Measurements from ENCODE around the gene GNL3.
A peak's percentile ranks its signal among the peaks of the same experiment; 100 is the strongest.

GNL3 gene

DNA sequence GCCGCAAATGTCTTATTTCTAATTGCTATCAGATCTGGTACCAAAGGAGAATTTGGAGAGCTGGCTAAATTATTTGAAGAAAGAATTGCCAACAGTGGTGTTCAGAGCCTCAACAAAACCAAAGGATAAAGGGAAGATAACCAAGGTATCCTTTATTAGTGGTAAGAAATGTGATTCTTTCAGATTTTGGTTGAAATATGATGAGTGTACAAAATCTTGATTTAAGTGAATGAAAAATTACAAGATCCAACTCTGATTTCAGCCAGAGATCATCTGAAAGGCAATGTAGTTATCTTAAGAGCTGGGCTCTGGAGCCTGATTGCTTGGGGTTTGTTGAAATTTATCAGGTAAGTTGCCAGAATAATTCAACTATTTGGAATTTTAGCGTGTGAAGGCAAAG lies 4.7 kb downstream of the GNL3 start:
- DNase-seq = no peak

DNA sequence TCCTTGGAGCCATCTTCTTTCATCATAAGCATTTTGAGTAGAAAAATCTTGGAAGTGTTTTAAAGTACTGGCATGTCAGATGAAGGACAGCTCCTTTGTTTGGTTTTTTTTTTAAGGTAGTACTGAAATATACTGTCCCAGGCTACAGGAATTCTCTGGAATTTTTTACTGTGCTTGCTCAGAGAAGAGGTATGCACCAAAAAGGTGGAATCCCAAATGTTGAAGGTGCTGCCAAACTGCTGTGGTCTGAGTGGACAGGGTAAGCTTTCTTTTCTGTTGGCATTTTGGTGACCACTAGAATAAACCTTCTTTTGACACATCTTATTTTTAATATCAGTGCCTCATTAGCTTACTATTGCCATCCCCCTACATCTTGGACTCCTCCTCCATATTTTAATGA lies 7.2 kb downstream of the GNL3 start:
- DNase-seq = no peak

DNA sequence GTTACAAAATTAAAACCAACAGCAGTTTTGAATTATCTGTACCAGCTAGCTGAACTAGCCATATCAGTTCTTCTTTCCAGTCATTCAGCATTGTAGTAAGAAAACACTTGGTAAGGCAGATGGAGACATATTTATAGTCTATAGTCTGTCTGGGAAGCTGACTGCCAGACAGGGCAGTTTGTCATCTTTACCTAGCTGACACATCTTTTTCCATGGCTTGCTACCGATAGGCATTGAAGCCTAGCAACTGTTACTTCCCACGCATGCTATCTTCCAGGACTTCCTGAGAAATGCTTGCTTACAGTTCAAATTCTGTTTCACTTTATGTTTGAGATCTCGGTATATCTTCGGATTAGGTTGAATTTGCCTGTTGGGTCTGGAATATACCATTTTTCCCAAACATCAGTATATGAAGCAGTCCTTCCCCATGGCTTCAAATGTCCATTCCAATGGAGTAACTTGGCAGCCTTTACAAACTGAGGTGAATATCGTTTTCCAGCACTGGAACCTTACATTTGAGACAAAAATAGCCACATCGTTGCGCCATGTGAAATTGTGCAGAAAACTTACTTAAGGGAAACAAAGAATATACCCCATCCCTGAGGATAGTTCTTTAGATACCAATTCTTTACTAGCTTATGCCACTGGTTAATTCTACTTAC lies 8.8 kb downstream of the GNL3 start:
- DNase-seq = no peak

DNA sequence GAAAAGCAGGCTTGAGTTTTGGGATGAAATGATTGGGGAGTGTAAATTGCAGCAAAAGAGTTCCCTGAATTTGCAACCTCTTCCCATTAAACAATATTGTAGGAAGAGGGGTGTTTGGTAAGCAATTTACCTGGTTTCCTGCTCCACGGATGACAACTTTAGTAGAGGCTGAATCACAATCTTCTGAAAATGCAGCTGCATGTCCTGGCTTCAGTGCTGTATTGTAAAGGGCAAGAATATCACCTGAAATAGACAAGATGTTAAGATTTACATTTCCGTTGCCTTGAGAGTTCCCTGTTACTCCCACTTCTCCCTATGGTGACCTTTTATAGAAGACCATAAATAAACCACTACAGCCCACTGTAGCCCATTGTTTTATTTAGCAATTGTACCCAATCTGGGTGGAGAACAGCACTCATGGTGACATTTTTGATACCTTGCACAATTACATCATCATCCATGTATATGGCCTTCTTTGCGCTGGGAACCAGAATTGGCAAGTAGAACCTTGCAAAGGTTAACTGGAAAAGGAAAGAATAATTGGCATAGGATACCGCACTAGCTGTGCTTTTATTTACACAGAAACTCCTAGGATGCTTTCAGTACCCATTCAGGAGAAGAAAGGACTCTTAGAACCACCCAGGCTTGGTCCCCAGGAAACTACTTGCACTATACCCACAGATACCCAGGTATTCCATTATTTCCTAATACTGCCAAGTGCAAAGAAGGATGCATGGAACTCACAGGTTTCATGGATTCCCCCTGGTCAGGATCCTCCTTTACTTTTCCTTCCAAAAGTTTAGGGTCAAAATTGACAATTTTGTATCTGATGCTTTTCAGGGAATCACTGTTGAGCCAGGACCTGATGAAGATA lies 10.2 kb downstream of the GNL3 start:
- DNase-seq = no peak

DNA sequence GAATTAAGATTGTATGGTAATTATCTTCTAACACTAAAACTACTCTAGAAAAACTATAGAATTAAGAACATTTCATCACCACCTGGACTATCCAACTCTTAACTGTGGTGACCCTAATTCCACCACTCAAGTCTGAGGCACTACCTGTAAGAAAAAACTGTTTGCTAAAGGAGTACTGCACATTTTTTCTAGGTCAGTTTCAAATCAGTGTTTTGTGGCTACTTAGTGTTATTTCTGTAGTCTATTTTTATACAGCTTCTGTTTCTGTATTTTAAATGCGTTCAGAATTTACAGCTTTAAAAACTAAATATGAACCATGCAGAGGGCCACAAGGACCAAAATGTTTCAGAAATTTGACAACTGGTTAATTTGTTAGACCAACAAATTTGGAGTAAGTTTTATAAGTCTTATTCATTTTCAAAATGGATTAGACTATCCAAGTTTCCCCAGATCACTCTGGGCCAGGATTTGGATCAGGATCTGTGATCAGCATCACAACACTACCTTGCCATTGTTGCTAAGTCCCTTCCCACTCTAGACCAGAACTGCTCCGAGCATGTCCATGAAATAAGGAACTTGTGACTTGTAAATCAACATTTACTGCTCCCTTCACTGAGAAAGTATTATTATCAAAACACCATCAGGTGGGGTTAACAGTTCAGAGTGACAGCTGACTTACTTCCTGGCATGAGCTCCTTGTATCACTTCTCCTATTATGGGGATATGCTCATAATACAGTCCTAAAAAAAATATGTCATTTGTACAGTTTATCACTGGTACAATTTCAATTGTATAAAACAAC lies 11.2 kb downstream of the GNL3 start:
- DNase-seq = no peak

DNA sequence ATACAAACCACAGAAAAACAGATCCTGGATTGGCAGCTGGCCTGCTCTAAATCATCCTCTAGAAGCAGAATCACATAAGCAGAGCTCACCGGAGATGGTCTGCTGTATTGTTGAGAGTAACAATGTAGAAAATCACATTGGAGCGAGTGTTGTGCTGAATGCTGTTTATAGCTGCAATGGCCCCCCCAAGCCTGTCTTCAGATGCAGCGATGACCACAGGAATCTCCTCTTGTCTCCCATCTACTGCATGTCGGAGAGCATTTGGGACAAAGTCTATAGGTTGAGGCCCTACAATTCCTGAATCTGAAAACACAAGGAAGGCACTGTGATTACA lies 11.8 kb downstream of the GNL3 start:
- DNase-seq = no peak

DNA sequence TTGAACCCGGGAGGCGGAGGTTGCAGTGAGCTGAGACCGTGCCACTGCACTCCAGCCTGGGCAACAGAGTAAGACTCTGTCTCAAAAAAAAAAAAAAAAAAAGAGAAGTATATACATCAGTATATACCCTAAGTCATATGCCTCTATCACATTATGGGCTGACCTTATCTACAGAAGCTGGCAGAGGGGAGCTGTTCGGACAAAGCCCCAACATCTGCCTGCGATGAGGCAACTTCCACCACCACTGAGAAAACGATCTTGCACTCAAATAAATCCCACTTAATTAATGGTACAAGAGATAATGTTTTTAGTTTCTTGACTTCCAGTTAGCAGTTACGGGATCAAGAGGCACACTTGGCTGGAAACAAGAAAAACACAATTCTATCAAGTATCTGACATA lies 17.5 kb downstream of the GNL3 start:
- no peak for DNase-seq

DNA sequence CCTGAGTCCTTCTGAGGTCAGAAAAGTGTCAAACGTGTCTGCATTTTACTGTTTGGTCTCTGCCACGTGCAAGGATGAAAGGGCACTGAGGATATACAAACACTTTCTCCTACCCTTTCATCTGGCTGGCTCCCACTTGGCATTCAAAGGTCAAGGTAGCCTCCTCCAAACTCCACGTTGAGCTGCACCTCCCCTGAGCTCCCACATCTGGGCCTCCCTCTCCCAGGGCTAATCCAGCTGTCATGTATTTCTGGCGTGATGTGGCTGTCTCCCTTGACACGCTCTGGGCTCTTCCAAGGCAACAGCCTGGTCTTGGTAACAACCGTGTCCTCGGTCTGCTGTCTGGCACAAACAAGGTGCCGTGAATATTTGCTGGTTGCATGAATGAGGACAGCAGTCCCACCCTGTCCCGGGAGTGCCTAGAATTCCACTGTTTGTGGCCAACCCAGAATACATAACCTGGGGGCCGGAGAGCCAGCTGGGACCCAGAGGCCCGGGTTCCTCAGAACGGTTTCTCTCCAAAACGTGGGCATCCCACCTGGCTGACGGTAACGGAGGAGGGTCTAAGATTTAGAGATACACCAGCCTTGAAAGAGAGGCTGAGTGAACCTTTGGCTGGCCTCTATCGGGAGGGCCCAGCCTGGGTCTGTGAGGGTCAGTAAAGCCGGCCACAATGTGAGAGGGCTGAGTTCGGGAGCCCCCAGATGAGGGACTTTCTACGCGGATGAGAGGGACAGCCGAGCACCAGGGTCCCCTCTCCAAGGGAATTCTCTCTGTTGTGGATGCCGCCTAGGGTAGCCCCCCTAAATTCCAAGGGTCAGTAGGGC lies 19.0 kb downstream of the GNL3 start:
- DNase-seq = no peak

DNA sequence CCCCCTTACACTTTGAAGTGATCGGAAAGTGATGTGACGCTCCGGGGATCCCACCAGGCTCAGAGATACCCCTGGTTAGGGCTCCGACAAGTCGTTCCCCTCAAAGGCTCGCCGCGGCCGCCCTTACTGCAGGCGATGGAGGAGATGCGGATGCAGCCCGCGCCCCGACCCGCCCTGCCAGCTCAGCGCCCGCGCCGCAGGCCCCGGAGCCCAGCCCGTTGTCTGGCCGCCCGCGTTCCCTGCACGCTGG lies 19.5 kb downstream of the GNL3 start:
- DNase-seq = no peak

DNA sequence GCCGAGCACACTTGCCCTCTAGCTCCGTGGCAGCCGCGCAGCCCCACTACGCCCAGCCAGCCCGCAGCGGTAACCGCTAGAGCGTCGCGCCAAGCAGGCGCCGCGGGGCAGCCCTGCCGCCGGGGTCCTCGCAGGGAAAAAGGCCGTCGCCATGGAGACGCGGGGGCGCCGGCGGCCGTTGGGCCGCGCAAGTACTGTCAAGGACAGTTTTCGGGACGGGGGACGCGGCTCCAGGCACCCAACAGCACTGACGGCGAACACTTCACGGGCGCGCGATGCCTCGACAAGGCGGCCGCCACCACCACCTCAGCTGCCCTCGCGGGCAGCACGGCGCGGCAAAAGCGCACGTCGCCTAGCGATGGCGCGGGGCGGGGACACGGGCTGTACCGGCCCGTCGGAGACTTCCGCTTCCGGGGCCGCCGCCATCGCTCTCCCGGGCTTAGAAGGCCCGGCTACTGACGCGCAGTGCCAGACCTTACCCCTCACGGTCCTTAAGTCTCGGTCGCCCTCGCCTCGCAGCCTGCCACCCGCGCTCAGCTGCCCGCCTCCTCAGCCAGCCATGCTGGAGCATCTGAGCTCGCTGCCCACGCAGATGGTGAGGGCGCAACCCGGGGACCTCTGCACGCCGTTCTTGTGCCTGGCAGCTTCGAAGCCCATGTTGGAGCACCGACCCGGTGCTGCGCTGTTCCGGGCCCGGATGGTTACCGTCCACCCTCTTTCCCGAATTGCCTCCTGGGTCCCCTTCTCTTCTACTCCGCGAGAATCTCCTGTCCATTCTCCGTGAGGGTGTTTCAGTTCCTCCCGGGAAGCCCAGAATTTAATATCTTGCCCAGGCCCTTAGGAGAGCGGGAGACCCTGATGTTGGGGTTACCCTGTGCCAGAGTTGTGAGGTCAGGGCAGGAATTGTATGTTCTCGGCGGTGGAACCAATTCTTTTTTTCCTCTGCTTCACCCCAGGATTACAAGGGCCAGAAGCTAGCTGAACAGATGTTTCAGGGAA lies 20.2 kb downstream of the GNL3 start, which contains the start of the genes GLT8D1 and SPCS1:
TSS of gene GLT8D1 (minus strand) at position 104 of the 999 bp plus-strand sequence. CDS start 5,331 bp downstream, outside the sequence.
TSS of gene SPCS1 (plus strand) at position 419 of the 999 bp plus-strand sequence. CDS start at position 560, 141 bp downstream.
- DNase-seq = peak; percentile 83

DNA sequence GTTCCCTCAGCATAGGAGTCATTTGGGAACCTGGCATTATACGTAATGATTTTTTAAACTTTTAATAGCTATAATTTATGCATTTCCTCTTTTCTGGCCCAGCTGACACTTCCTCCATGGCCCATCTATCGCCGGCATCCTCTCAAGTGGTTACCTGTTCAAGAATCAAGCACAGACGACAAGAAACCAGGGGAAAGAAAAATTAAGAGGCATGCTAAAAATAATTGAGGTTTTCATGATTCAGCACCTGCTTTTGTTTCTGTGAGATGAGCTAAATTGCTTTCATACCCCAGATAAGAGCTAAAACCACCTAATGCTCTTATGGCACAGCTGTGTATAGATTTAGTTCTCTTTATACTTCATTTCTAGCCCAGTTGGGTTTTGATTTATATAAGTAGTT lies 21.8 kb downstream of the GNL3 start:
- no peak for DNase-seq

DNA sequence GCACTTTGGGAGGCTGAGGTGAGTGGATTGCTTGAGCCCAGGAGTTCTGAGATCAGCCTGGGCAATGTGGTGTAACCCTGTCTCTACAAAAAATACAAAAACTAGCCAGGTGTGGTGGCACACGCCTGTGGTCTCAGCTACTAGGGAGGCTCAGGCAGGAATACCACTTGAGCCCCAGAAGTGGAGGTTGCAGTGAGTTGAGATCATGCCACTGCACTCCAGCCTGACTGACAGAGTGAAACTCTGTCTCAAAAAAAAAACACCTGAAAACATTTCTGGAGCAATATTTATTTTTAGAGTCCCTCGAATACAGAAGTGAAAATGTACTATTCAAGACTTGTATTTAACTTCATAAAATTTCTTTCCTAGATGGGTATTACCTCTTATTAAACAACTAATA lies 24.7 kb downstream of the GNL3 start:
- no peak for DNase-seq

DNA sequence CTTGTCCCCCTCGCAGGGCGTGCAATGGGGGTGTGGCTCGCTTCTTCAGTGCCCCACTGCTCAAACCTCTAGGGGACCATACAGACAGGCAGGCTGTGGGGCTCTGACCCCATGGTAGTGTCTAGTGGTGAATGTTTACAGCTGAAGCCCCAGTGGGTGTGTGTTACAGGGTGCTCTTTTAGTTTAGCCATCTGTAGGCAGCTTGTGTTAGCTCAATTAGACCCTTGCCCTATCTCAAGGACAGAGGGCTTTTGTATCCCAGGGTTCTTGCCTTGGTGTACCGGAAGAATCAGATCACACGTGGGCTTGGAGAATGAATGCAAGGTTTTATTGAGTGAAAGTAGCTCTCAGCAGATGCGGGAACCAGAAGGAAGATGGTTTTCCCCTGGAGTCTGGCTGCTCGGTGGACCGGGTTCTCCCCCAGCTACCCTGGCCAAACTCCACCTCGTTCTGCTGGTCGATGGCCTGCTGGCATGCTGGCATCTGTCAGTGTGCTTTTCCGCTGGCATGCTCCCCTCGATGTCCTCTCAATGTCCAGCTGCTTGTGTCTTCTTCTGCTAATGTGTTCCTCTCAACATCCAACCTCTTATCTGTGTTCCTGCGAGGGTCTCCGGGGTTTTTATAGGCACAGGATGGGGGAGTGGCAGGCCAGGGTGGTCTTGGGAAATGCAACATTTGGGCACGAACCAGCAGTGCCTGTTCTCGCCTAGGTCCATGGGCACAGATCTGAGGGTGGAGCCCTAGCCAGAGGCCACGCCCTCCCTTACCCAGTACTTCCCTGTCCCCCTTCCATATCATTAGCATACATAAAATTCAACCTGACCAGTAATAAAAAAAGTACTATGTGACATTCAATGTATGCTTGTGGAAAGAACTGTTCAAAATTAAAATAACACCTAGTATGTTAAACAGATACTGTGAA lies 26.7 kb downstream of the GNL3 start:
- no peak for DNase-seq

DNA sequence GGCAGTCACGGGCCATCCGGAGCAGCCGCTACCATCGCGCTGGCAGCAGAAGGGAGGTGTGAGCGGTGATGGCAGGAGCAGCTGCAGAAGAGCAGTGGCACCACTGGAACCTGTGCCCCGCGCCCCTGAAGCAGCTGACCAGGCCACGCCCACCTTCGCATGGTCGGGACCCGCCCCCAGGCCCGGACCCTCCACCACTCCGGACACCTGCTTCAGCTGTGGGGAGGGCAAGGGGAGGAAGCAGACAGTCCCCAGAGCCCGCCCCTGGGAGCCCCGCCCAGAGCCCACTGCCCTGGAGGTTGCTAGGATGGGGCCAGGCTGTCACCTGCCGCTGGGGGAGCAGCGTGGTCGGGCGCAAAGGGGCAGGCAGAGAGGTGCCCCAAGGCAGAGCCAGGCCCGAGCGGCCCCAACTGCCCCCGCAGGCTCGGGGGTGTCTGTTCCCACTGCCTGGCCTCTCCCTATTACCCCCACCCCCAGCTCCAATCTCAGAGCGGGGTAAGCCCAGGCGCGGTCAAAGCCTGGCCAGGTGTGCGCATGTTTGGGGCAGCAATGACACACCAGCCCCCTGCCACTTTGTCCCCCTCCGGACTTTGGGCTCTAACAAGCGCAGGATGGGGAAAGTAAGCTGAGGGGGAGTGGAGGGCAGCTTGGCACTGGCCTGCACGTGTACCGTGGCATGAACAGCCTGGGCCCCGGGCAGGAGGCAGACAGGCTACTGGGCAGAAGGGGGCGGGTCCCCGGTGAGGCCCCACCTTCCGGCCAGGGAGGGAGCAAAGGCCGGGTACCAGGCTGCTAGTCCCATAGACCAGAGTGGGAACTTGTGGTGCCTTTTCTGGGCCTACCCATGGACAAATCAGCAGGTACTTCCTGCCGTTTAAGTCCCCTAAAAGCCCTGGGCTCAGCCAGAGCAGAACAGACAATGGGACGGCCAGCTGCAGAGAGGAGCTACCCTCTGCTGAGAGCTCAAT lies 28.8 kb downstream of the GNL3 start:
- no peak for DNase-seq

DNA sequence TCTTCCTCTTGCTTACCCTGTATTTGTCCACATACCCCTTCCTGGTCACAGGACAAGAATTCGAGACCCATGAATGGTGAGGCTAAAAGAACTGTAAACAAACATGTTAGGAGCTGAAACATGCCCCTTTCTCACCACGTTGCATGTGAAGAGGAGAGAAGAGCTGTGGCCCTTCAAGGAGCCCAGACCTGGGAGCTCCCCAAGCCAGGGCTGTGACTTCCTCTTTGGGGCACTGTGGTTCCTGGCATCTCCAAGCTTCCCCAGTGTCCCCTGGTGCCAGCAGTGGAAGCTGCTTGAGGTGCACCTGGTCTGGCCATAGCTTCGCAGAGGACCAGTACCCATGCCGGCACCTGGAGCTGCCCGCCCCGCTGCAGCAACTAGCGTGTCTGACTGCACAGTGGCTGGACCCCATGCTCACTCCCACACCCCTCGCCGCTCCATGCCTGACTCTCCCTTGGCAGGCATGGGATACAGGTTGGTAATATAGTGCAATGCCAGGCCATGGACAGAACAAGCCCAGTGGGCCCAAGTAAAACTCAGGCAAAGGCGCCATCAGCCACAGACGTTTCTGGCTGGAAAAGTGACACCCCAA lies 30.0 kb downstream of the GNL3 start:
- DNase-seq = no peak

DNA sequence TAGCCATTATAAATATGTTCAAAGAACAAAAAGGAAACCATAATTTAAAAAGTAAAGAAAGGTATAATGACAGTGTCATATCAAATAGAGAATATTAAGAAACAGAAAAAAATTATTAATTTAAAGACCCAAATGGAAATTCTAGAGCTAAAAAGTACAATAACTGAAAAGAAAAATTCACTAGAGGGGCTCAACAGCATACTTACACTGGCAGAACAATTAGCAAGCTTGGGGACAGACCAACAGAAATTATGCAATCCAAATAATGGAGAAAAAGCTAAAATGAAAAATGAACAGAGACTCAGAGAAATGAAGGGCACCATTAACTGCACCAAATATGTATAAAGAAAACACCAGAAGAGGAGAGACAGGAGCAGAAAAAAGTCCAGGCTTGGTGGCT lies 33.8 kb downstream of the GNL3 start:
- no peak for DNase-seq

DNA sequence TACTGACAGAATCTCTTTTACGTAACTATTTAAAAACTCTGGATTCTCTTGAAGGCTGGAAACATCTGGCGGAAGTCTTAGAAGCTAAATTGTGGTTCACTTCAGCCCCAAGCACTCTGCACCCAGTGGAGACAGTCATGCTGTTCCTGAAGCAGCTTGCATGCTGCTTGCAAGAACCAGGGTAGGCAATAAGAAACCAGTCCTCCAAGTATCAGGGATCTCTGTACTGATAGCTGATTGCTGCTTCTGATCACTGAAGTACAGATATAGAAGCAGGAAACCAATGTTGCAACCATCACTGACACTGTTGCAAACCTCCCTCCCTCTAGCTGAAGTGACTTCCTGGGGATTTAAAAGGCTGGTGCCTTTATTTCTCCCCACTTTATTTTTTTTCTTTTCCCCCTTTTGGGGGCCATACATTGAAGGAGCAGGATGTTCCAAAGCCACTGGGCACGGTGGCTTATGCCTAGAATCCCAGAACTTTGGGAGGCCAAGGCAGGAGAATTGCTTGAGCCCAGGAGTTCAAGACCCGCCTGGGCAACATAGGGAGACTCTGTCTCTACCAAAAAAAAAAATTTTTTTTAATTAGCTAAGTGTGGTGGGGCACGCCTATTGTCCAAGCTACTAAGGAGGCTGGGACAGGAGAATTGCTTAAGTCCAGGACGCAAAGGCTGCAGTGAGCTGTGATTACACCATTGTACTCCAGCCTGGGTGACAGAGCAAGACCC lies 35.3 kb downstream of the GNL3 start:
- DNase-seq = no peak

DNA sequence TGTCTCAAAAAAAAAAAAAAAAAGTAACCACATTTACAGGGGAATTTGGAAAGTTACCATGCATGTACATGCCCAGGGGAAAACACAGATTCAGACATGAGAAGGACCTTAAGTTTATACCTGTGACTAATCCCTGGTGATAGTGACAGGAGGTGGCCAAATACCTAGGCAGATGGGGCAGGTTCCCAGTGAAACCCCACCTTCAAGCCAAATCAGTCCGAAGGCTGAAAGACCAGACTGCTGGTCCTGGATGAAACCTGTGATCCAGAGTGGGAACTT lies 35.8 kb downstream of the GNL3 start:
- no peak for DNase-seq
